ENCODE results near the gene NUMA1. TPM values are rescaled to one million over a fixed set of nuclear protein-coding genes. Genes with fewer than 3 reads are reported as not detected.

The NUMA1 gene
- polyA plus RNA-seq, 1 donor (not counting 4 experiments of a cell fraction or from before 2014, with no cell fraction given): 38.8 TPM

- H3K4me3 ChIP-seq (ENCODE audit: control insufficient read depth in 2 of 3, extremely low read depth in 1 of 3, insufficient read depth in 2 of 3, low read depth in 1 of 3, low read length in 3 of 3): peak overlapping the region in 1 of 3 experiments; percentile 67
- DNase-seq (ENCODE audit: low read depth, low spot score) (no peak), FAIRE-seq (no peak)
- dilution Hi-C loops (cut with MboI; ENCODE audit: extremely low pct_ligation_motif_present, low sequenced_read_pairs): no loop called here
- H3K79me2 ChIP-seq (ENCODE audit: control insufficient read depth, insufficient read depth, low read length): peaks cover 39% of the 10 kb centered on the region
- H2AFZ ChIP-seq (ENCODE audit: control insufficient read depth, low read length): peak overlapping the region; percentile 81
- H3K4me2 ChIP-seq (ENCODE audit: control insufficient read depth, extremely low read depth, insufficient read depth, low read depth, low read length): peak overlapping the region; percentile 91
- peaks cover 36% of the 10 kb centered on the region for H3K4me1 ChIP-seq (ENCODE audit: control insufficient read depth, extremely low read depth, insufficient read depth, low read length)
- H3K9me1 ChIP-seq (ENCODE audit: control insufficient read depth, extremely low read depth, insufficient read depth, low read length): no peaks in the 10 kb centered on the region
- peaks cover 4 to 30% of the 10 kb centered on the region in 2 experiments for H3K36me3 ChIP-seq (ENCODE audit: control insufficient read depth in 2 of 2, extremely low read depth in 1 of 2, insufficient read depth in 2 of 2, low read length in 2 of 2)
- no peaks in the 10 kb centered on the region for H3K9me3 ChIP-seq (ENCODE audit: control insufficient read depth, low read depth, low read length)
- H3K27ac ChIP-seq (ENCODE audit: control insufficient read depth, insufficient read depth, low read length): peak overlapping the region; percentile 95
- H3K27me3 ChIP-seq (ENCODE audit: control insufficient read depth, extremely low read depth, insufficient read depth, low read length): no peaks in the 10 kb centered on the region
- TF ChIP-seq EZH2 (IDR thresholded peaks at IDR 0.05; ENCODE audit: low read length) (no peak), CTCF (optimal IDR thresholded peaks at IDR 0.05 in 1 of 3, IDR thresholded peaks at IDR 0.05 in 1 of 3, conservative IDR thresholded peaks at IDR 0.05 in 1 of 3; ENCODE audit: extremely low read depth in 1 of 3, insufficient read depth in 2 of 3, low read length in 3 of 3) (no peak)
- no peaks in the 10 kb centered on the region for H4K20me1 ChIP-seq (ENCODE audit: control insufficient read depth, extremely low read depth, insufficient read depth, low read length)
- peak overlapping the region; percentile 63 for H3K9ac ChIP-seq (ENCODE audit: control insufficient read depth, extremely low read depth, insufficient read depth, low read length)
These were observed 23.4 kb upstream of the NUMA1 start for GRCh38 chr11:72103754-72104167.

GRCh38 chr11:72102946-72103753, 22.8 kb upstream of the NUMA1 start, which contains the start of gene LAMTOR1:
LAMTOR1 (minus strand) TSS chr11:72103297; CDS start chr11:72103224, 73 bp downstream.
- Histone ChIP-seq H3K9me1 (ENCODE audit: control insufficient read depth, extremely low read depth, insufficient read depth, low read length) (no peaks in the 10 kb centered on the region), H3K4me2 (ENCODE audit: control insufficient read depth, extremely low read depth, insufficient read depth, low read depth, low read length) (peak within 1 kb of the TSS; percentile 97), H2AFZ (ENCODE audit: control insufficient read depth, low read length) (peak within 1 kb of the TSS; percentile 81), H3K4me1 (ENCODE audit: control insufficient read depth, extremely low read depth, insufficient read depth, low read length) (peaks cover 36% of the 10 kb centered on the region), H3K4me3 (ENCODE audit: control insufficient read depth in 2 of 3, extremely low read depth in 1 of 3, insufficient read depth in 2 of 3, low read depth in 1 of 3, low read length in 3 of 3) (peak within 1 kb of the TSS; percentile 62 to 99 (median 94)), H3K79me2 (ENCODE audit: control insufficient read depth, insufficient read depth, low read length) (peaks cover 44% of the 10 kb centered on the region), H3K27ac (ENCODE audit: control insufficient read depth, insufficient read depth, low read length) (peak within 1 kb of the TSS; percentile 95), H3K27me3 (ENCODE audit: control insufficient read depth, extremely low read depth, insufficient read depth, low read length) (no peaks in the 10 kb centered on the region), H3K9ac (ENCODE audit: control insufficient read depth, extremely low read depth, insufficient read depth, low read length) (peak within 1 kb of the TSS; percentile 97), H3K9me3 (ENCODE audit: control insufficient read depth, low read depth, low read length) (no peaks in the 10 kb centered on the region), H4K20me1 (ENCODE audit: control insufficient read depth, extremely low read depth, insufficient read depth, low read length) (no peaks in the 10 kb centered on the region), H3K36me3 (ENCODE audit: control insufficient read depth in 2 of 2, extremely low read depth in 1 of 2, insufficient read depth in 2 of 2, low read length in 2 of 2) (peaks cover 9 to 36% of the 10 kb centered on the region in 2 experiments)
- dilution Hi-C loops (cut with MboI; ENCODE audit: extremely low pct_ligation_motif_present, low sequenced_read_pairs): no loop called here
- DNase-seq (ENCODE audit: low read depth, low spot score) (peak; percentile 95), FAIRE-seq (no peak)
- TF ChIP-seq EZH2 (IDR thresholded peaks at IDR 0.05; ENCODE audit: low read length) (no peak), CTCF (optimal IDR thresholded peaks at IDR 0.05 in 1 of 3, IDR thresholded peaks at IDR 0.05 in 1 of 3, conservative IDR thresholded peaks at IDR 0.05 in 1 of 3; ENCODE audit: extremely low read depth in 1 of 3, insufficient read depth in 2 of 3, low read length in 3 of 3) (peak; percentile 30 to 43 (median 37))

All from keratinocyte (primary cell).